HCT116 (cell line): ENCODE results near the gene PHKG2. TPM values are rescaled to one million over a fixed set of nuclear protein-coding genes. Genes with fewer than 3 reads are reported as not detected.

Source experiments
- ATAC-seq: fragments of 200-7000 bp; cut with Tn5 transposase; 2 replicates; pipeline ENCODE4 v1.9.1; 2020; ENCODE audit warnings: mild to moderate bottlenecking, moderate library complexity
- BruUV-seq: library from RNA; stranded (reverse); fragments of 400-500 nt; replicated peaks from 2 replicates; lab custom pipeline; 2021; lab: Mats Ljungman, UMichigan
- CTCF ChIA-PET: fragments of 300-600 bp; sonication (Branson Sonifier 250); formaldehyde crosslinking; loops from one replicate; lab custom pipeline; 2021; ENCODE audit warnings: antibody characterized with exemption; lab: Charles Lee
- POLR2A ChIA-PET: fragments of 300-600, 350-600 bp; sonication (Branson Sonifier 250); formaldehyde crosslinking; loops from one replicate; lab custom pipeline; 2021; ENCODE audit warnings: antibody characterized with exemption; lab: Charles Lee
- RAD21 ChIA-PET, 2 experiments: fragments of 300-600 bp; sonication (Branson Sonifier 250); formaldehyde crosslinking; loops; one replicate each; lab custom pipeline; 2023; ENCODE audit warnings: low total read pairs in 2 of 2; ENCODE audit not compliant: uncharacterized antibody in 2 of 2, unreplicated experiment in 2 of 2, low non-redundant PET in 1 of 2; lab: Charles Lee
- DNase-seq: peaks from one replicate; pipeline ENCODE4 v3.0.0-alpha.2; 2010; ENCODE audit warnings: low read depth, low spot score
- H2AFZ ChIP-seq: fragments of 200-600 bp; shearing (Covaris generic), sonication (generic); 2 replicates; pipeline ENCODE4 v1.6.1; 2017; ENCODE audit warnings: low read depth, mixed run types, mixed read lengths, antibody characterized with exemption, low read length; ENCODE audit not compliant: poor library complexity, severe bottlenecking
- H3K27ac ChIP-seq: 2 replicates; pipeline ENCODE4 v1.5.1; 2012; ENCODE audit warnings: low read depth, low read length
- H3K27me3 ChIP-seq: fragments of 200-600 bp; sonication (generic); 2 replicates; pipeline ENCODE4 v1.6.1; 2016; ENCODE audit warnings: mixed run types, low read length, mixed read lengths; ENCODE audit not compliant: insufficient read depth
- H3K36me3 ChIP-seq, 2 experiments: fragments of 200-500 bp in 1 of 2; fragments of 200-600 bp in 1 of 2; sonication (Bioruptor generic) in 1 of 2; sonication (generic) in 1 of 2; 2 replicates each; pipeline versions ENCODE4 v1.5.1 to v1.6.1; 2014 to 2016; ENCODE audit warnings: low read length in 2 of 2, inconsistent platforms in 1 of 2, mixed read lengths in 1 of 2, mixed run types in 1 of 2; ENCODE audit not compliant: insufficient read depth in 2 of 2, control insufficient read depth in 1 of 2
- H3K4me1 ChIP-seq, 2 experiments: fragments of 200-600 bp in 1 of 2; sonication (generic) in 1 of 2; 2 replicates each; pipeline versions ENCODE4 v1.5.1 to v1.6.1; 2012 to 2017; ENCODE audit warnings: low read length in 2 of 2, inconsistent platforms in 1 of 2, mild to moderate bottlenecking in 1 of 2, mixed read lengths in 1 of 2, mixed run types in 1 of 2, moderate library complexity in 1 of 2; ENCODE audit not compliant: insufficient read depth in 2 of 2, control insufficient read depth in 1 of 2
- H3K4me2 ChIP-seq: fragments of 200-600 bp; sonication (generic); 2 replicates; pipeline ENCODE4 v1.6.1; 2017; ENCODE audit warnings: mixed run types, low read length, mixed read lengths
- H3K4me3 ChIP-seq, 2 experiments: fragments of 200-600 bp in 1 of 2; sonication (generic) in 1 of 2; replicated peaks in 1 of 2; 2 replicates each; pipeline ENCODE4 v1.5.1; 2011 to 2016; ENCODE audit warnings: low read length in 2 of 2, control low read depth in 1 of 2, low read depth in 1 of 2, mild to moderate bottlenecking in 1 of 2, mixed read lengths in 1 of 2, mixed run types in 1 of 2
- H3K79me2 ChIP-seq: fragments of 200-600 bp; sonication (generic); 2 replicates; pipeline ENCODE4 v1.6.1; 2017; ENCODE audit warnings: mild to moderate bottlenecking, mixed run types, low read length, moderate library complexity, mixed read lengths; ENCODE audit not compliant: insufficient read depth
- H3K9ac ChIP-seq: fragments of 200-600 bp; sonication (generic); 2 replicates; pipeline ENCODE4 v1.6.1; 2016; ENCODE audit warnings: low read length, mixed read lengths
- H3K9me2 ChIP-seq: fragments of 200-600 bp; sonication (generic), shearing (Covaris generic); 2 replicates; pipeline ENCODE4 v1.6.1; 2017; ENCODE audit warnings: mixed run types, mild to moderate bottlenecking, moderate library complexity; ENCODE audit not compliant: insufficient read depth
- H3K9me3 ChIP-seq, 2 experiments: fragments of 200-500 bp in 1 of 2; fragments of 200-600 bp in 1 of 2; sonication (Bioruptor generic) in 1 of 2; sonication (generic) in 1 of 2; 2 replicates each; pipeline ENCODE4 v1.6.1; 2014 to 2017; ENCODE audit warnings: low read length in 2 of 2, mixed read lengths in 2 of 2, inconsistent platforms in 1 of 2, low read depth in 1 of 2, mild to moderate bottlenecking in 1 of 2, mixed run types in 1 of 2, moderate library complexity in 1 of 2; ENCODE audit not compliant: control insufficient read depth in 1 of 2, insufficient read depth in 1 of 2
- H4K20me1 ChIP-seq: fragments of 200-600 bp; sonication (generic), shearing (Covaris generic); 2 replicates; pipeline ENCODE4 v1.6.1; 2017; ENCODE audit warnings: mixed run types, mild to moderate bottlenecking, moderate library complexity; ENCODE audit not compliant: insufficient read depth
- ATF3 ChIP-seq: IDR thresholded peaks from 2 replicates; pipeline ENCODE4 v1.6.1; 2012
- ELF1 ChIP-seq: IDR thresholded peaks from 2 replicates; pipeline ENCODE4 v1.6.1; 2012; ENCODE audit warnings: low read depth, borderline replicate concordance
- EZH2phosphoT487 ChIP-seq: fragments of 200-600 bp; IDR thresholded peaks from 2 replicates; pipeline ENCODE4 v1.6.1; 2018; ENCODE audit warnings: antibody characterized with exemption, borderline replicate concordance
- JUND ChIP-seq: IDR thresholded peaks from 2 replicates; pipeline ENCODE4 v1.6.1; 2012
- MAX ChIP-seq: IDR thresholded peaks from 2 replicates; pipeline ENCODE4 v1.6.1; 2012
- RAD21 ChIP-seq: IDR thresholded peaks from 2 replicates; pipeline ENCODE4 v1.6.1; 2012; ENCODE audit warnings: low read depth, mild to moderate bottlenecking
- SIN3A ChIP-seq: IDR thresholded peaks from 2 replicates; pipeline ENCODE4 v1.6.1; 2012; ENCODE audit warnings: low read depth
- SRF ChIP-seq: IDR thresholded peaks from 2 replicates; pipeline ENCODE4 v1.6.1; 2012; ENCODE audit warnings: low read depth
- TCF7L2 ChIP-seq: IDR thresholded peaks from 2 replicates; pipeline ENCODE4 v1.7.0; 2011; ENCODE audit warnings: borderline replicate concordance, inconsistent platforms; ENCODE audit not compliant: insufficient read depth, insufficient read length; ENCODE audit errors: extremely low read depth
- ZBTB33 ChIP-seq: IDR thresholded peaks from 2 replicates; pipeline ENCODE4 v1.6.1; 2011; ENCODE audit warnings: mild to moderate bottlenecking, low read length, moderate library complexity; ENCODE audit not compliant: insufficient replicate concordance; ENCODE audit errors: extremely low read depth
- intact Hi-C: fragments of 100-400 bp; cut with micrococcal nuclease; formaldehyde crosslinking; loops from 2 replicates; pipeline ENCODE4 v1.10.0; 2022
- total RNA-seq: library from RNA; stranded (reverse); gene quantifications from one replicate; pipeline ENCODE4 v1.2.1, GENCODE V29; 2021; ENCODE audit not compliant: unreplicated experiment
- TF ChIP-seq, protein P1 (sequence below), 3 experiments: fragments of 200-600 bp in 1 of 3; sonication (generic) in 1 of 3; IDR thresholded peaks in 2 of 3; conservative IDR thresholded peaks in 1 of 3; 2 replicates each; pipeline ENCODE4 v1.5.1; 2012 to 2017; ENCODE audit warnings: low read depth in 2 of 3, low read length in 2 of 3, antibody characterized with exemption in 1 of 3, borderline replicate concordance in 1 of 3, control low read depth in 1 of 3, mild to moderate bottlenecking in 1 of 3, mixed read lengths in 1 of 3, mixed run types in 1 of 3, moderate library complexity in 1 of 3; ENCODE audit not compliant: insufficient read depth in 1 of 3

The PHKG2 gene
- total RNA-seq, 1 experiment from 2014 or later: 32.6 TPM

- Histone ChIP-seq H3K4me3 (no peak overlapping the region), H3K9me3 (no peaks in the 10 kb centered on the region), H3K4me1 (no peaks in the 10 kb centered on the region), H3K27ac (no peak overlapping the region), H4K20me1 (no peaks in the 10 kb centered on the region), H3K9ac (no peak overlapping the region), H3K4me2 (no peak overlapping the region), H3K27me3 (no peaks in the 10 kb centered on the region), H3K9me2 (no peaks in the 10 kb centered on the region), H2AFZ (no peak overlapping the region), H3K79me2 (no peaks in the 10 kb centered on the region), H3K36me3 (no peaks in the 10 kb centered on the region)
- DNase-seq (no peak), ATAC-seq (no peak)
- no peak for TF ChIP-seq JUND
- TF ChIP-seq SIN3A: no peak
- TF ChIP-seq, protein P1, sequence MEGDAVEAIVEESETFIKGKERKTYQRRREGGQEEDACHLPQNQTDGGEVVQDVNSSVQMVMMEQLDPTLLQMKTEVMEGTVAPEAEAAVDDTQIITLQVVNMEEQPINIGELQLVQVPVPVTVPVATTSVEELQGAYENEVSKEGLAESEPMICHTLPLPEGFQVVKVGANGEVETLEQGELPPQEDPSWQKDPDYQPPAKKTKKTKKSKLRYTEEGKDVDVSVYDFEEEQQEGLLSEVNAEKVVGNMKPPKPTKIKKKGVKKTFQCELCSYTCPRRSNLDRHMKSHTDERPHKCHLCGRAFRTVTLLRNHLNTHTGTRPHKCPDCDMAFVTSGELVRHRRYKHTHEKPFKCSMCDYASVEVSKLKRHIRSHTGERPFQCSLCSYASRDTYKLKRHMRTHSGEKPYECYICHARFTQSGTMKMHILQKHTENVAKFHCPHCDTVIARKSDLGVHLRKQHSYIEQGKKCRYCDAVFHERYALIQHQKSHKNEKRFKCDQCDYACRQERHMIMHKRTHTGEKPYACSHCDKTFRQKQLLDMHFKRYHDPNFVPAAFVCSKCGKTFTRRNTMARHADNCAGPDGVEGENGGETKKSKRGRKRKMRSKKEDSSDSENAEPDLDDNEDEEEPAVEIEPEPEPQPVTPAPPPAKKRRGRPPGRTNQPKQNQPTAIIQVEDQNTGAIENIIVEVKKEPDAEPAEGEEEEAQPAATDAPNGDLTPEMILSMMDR (IDR thresholded peaks at IDR 0.05 in 2 of 3, conservative IDR thresholded peaks at IDR 0.05 in 1 of 3; ENCODE audit: borderline replicate concordance in 1 of 3, insufficient read depth in 1 of 3, low read depth in 2 of 3, low read length in 2 of 3): no peak
- no peak for TF ChIP-seq MAX
- no peak for TF ChIP-seq SRF
- no peak for TF ChIP-seq EZH2phosphoT487
- TF ChIP-seq TCF7L2: no peak
- no peak for TF ChIP-seq ATF3
- TF ChIP-seq RAD21: no peak
- no peak for TF ChIP-seq ZBTB33
- TF ChIP-seq ELF1: no peak
- ChIA-PET RAD21 (no interaction called here), CTCF (no interaction called here), POLR2A (interaction anchor here (1.9 kb wide), 1 partner anchor 10 kb away, joined by 4 read pairs; no protein-coding TSS in a partner anchor)
- no TSS peak for BruUV-seq
- intact Hi-C loops: no loop called here
Observed at GRCh38 chr16:30794634-30795033, 46.4 kb downstream of the PHKG2 start.
